Sigmoid colon (tissue), 7 donors: ENCODE results near the gene CYP4F2. TPM values are rescaled to one million over a fixed set of nuclear protein-coding genes. Genes with fewer than 3 reads are reported as not detected.
"Not testable (repeated sequence)": the region's sequence is repeated elsewhere in the genome, so short reads cannot be mapped to it uniquely, and the experiment has no call there.

Source experiments
- DNase-seq: peaks from one replicate; pipeline ENCODE4 v3.0.0-alpha.2; 2019
- H3K27ac ChIP-seq, 4 donors: fragments of 200-600 bp; sonication (generic); one replicate each; pipeline ENCODE4 v1.5.1; 2016 to 2019; ENCODE audit warnings: mild to moderate bottlenecking in 1 of 4
- H3K27me3 ChIP-seq, 3 donors: fragments of 200-600 bp; sonication (generic); one replicate each; pipeline ENCODE4 v1.5.1; 2019; ENCODE audit warnings: mild to moderate bottlenecking in 1 of 3
- H3K36me3 ChIP-seq, 4 donors: fragments of 200-600 bp; sonication (generic); one replicate each; pipeline ENCODE4 v1.5.1; 2016 to 2019
- H3K4me1 ChIP-seq, 4 donors: fragments of 200-600 bp; sonication (generic); one replicate each; pipeline ENCODE4 v1.5.1; 2017 to 2019
- H3K4me3 ChIP-seq, 4 donors: fragments of 200-600 bp; sonication (generic); one replicate each; pipeline ENCODE4 v1.5.1; 2017 to 2019; ENCODE audit warnings: mild to moderate bottlenecking in 2 of 4, moderate library complexity in 1 of 4
- H3K9me3 ChIP-seq, 4 donors: fragments of 200-600 bp in 3 of 4; sonication (generic) in 3 of 4; one replicate each; pipeline versions ENCODE4 v1.5.1 to v1.6.1; 2013 to 2019
- EP300 ChIP-seq, 4 donors: sonication (generic); formaldehyde crosslinking; IDR thresholded peaks; one replicate each; pipeline ENCODE4 v1.6.1; 2017; ENCODE audit warnings: antibody characterized with exemption in 4 of 4
- POLR2A ChIP-seq, 2 donors: fragments of 450-650 bp; IDR thresholded peaks; one replicate each; pipeline ENCODE4 v1.6.1; 2016; ENCODE audit warnings: antibody characterized with exemption in 2 of 2, mild to moderate bottlenecking in 2 of 2, moderate library complexity in 2 of 2
- POLR2AphosphoS5 ChIP-seq, 4 donors: sonication (generic); formaldehyde crosslinking; IDR thresholded peaks; one replicate each; pipeline ENCODE4 v1.6.1; 2017; ENCODE audit warnings: antibody characterized with exemption in 4 of 4
- WGBS, 2 donors: extraction: QIAGEN DNeasy Blood & Tissue Kit; methylation state at CpG; one replicate each; pipeline ENCODE4 v1.1.7; 2013; 5-methylcytosine and 5-hydroxymethylcytosine counted together
- intact Hi-C: fragments of 100-400 bp; cut with DNase I; formaldehyde crosslinking; loops from one replicate; pipeline ENCODE4 v1.15.1; 2023
- polyA plus RNA-seq, 3 donors: library from polyadenylated mRNA; stranded (reverse); fragments of 200-250 nt; gene quantifications; one replicate each; pipeline ENCODE4 v1.2.3, GENCODE V29; 2013
- total RNA-seq, 4 donors: library from RNA; depleted of rRNA; stranded (reverse); fragments of >200 nt; gene quantifications; one replicate each; pipeline ENCODE4 v1.1.0, GENCODE V29; 2016
- TF ChIP-seq, protein P1 (sequence below), 4 experiments: fragments of 450-650 bp in 3 of 4; fragments of 200-600 bp in 1 of 4; IDR thresholded peaks; one replicate each; pipeline ENCODE4 v1.5.1; 2016 to 2019; ENCODE audit warnings: antibody characterized with exemption in 4 of 4, mild to moderate bottlenecking in 3 of 4, moderate library complexity in 2 of 4
- donor health status: healthy with polysubstance abuse.
- donor health status: Bipolar disorder and iron deficiency.
- donor health status: healthy.

CYP4F2 gene
- total and polyA plus RNA-seq, 7 donors: 1.2 to 2.2 (median 1.8) TPM; not detected in 4

DNA sequence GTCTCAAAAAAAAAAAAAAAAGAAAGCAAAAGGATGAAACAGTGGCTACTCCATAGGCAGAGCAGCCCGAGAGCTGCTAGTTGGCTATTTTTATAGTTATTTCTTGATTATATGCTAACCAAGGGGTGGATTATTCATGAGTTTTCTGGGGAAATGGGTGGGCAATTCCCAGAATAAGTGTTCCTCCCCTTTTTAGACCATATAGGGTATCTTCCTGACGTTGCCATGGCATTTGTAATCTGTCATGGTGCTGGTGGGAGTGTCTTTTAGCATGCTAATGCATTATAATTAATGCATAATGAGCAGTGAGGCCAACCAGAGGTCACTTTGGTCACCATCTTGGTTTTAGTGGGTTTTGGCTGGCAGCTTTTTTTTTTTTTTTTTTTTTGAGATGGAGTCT lies 57.0 kb downstream of the CYP4F2 start:
- H3K4me1 ChIP-seq: peaks cover 0 to 9% (median 3%) of the 10 kb centered on the region in 4 donors
- TF ChIP-seq POLR2AphosphoS5 (IDR thresholded peaks at IDR 0.05): no peak
- no peak for TF ChIP-seq POLR2A (IDR thresholded peaks at IDR 0.05)
- TF ChIP-seq, protein P1, sequence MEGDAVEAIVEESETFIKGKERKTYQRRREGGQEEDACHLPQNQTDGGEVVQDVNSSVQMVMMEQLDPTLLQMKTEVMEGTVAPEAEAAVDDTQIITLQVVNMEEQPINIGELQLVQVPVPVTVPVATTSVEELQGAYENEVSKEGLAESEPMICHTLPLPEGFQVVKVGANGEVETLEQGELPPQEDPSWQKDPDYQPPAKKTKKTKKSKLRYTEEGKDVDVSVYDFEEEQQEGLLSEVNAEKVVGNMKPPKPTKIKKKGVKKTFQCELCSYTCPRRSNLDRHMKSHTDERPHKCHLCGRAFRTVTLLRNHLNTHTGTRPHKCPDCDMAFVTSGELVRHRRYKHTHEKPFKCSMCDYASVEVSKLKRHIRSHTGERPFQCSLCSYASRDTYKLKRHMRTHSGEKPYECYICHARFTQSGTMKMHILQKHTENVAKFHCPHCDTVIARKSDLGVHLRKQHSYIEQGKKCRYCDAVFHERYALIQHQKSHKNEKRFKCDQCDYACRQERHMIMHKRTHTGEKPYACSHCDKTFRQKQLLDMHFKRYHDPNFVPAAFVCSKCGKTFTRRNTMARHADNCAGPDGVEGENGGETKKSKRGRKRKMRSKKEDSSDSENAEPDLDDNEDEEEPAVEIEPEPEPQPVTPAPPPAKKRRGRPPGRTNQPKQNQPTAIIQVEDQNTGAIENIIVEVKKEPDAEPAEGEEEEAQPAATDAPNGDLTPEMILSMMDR (IDR thresholded peaks at IDR 0.05): no peak
- TF ChIP-seq EP300 (IDR thresholded peaks at IDR 0.05): no peak
- no peaks in the 10 kb centered on the region for H3K27me3 ChIP-seq
- 72 to 76% methylated on average over 2 of the region's 2 CpGs for WGBS, 2 donors
- no peaks in the 10 kb centered on the region for H3K9me3 ChIP-seq
- H3K27ac ChIP-seq: no peak overlapping the region
- no peaks in the 10 kb centered on the region for H3K36me3 ChIP-seq
- no peak overlapping the region for H3K4me3 ChIP-seq
- intact Hi-C loops: no loop called here
- DNase-seq: no peak

DNA sequence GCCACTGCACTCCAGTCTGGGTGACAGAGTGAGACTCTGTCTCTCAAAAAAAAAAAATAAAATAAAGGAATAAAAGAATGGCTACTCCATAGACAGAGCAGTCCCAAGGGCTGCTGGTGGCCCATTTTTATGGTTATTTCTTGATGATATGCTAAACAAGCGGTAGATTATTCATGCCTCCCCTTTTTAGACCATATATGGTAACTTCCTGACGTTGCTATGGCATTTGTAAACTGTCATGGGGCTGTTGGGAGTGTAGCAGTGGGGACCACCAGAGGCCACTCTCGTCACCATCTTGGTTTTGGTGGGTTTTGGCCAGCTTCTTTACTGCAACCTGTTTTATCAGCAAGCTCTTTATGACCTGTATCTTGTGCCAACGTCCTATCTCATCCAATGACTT lies 58.0 kb downstream of the CYP4F2 start:
- not testable (repeated sequence) for H3K27me3 ChIP-seq, H3K36me3 ChIP-seq, H3K4me3 ChIP-seq, H3K27ac ChIP-seq, DNase-seq, H3K9me3 ChIP-seq
- WGBS, 2 donors: 61 to 75% methylated on average over 4 of the region's 4 CpGs
- H3K4me1 ChIP-seq: peaks cover 0 to 13% (median 6%) of the 10 kb centered on the region in 4 donors
- intact Hi-C loops: loop anchor here (5.0 to 10.0 kb wide), 5 partner anchors 58 to 632 kb away; partner anchors contain the start of genes EPS15L1, FAM32A and RAB8A

GRCh38 chr19:15838351-15838750 lies 59.5 kb downstream of the CYP4F2 start:
- DNase-seq: no peak
- 97% methylated on average over 3 of the region's 3 CpGs for WGBS, 2 donors
- H3K27ac ChIP-seq: no peak overlapping the region
- no peaks in the 10 kb centered on the region for H3K9me3 ChIP-seq
- intact Hi-C loops: loop anchor here (5.0 to 10.0 kb wide), 5 partner anchors 56 to 634 kb away; partner anchors contain the start of genes EPS15L1, FAM32A and RAB8A
- no peaks in the 10 kb centered on the region for H3K27me3 ChIP-seq
- peaks cover 0 to 13% (median 6%) of the 10 kb centered on the region in 4 donors for H3K4me1 ChIP-seq
- H3K4me3 ChIP-seq: no peak overlapping the region
- TF ChIP-seq POLR2AphosphoS5 (IDR thresholded peaks at IDR 0.05) (no peak), POLR2A (IDR thresholded peaks at IDR 0.05) (no peak), EP300 (IDR thresholded peaks at IDR 0.05) (no peak)
- TF ChIP-seq, protein P1 (IDR thresholded peaks at IDR 0.05): no peak
- no peaks in the 10 kb centered on the region for H3K36me3 ChIP-seq

- 0 to 1% methylated on average over 9 of the region's 9 CpGs for WGBS, 2 donors
- H3K27me3 ChIP-seq: no peaks in the 10 kb centered on the region
- H3K36me3 ChIP-seq: no peaks in the 10 kb centered on the region
- TF ChIP-seq, protein P1 (IDR thresholded peaks at IDR 0.05): no peak
- no peak for TF ChIP-seq EP300 (IDR thresholded peaks at IDR 0.05)
- TF ChIP-seq POLR2AphosphoS5 (IDR thresholded peaks at IDR 0.05): no peak
- no peak for TF ChIP-seq POLR2A (IDR thresholded peaks at IDR 0.05)
- intact Hi-C loops: loop anchor here (2.0 to 10.0 kb wide), 6 partner anchors 55 to 635 kb away; partner anchors contain the start of genes CYP4F12, EPS15L1, FAM32A and RAB8A
- H3K4me3 ChIP-seq: peak overlapping the region; percentile 58 to 91 (median 75)
- H3K4me1 ChIP-seq: peaks cover 0 to 13% (median 6%) of the 10 kb centered on the region in 4 donors
- no peak for DNase-seq
- H3K9me3 ChIP-seq: no peaks in the 10 kb centered on the region
- H3K27ac ChIP-seq: peak overlapping the region; percentile 90 to 100 (median 98)
Measured at GRCh38 chr19:15837221-15837731, 60.6 kb downstream of the CYP4F2 start.

- Histone ChIP-seq H3K27ac (peak overlapping the region; percentile 90 to 100 (median 98)), H3K4me3 (peak overlapping the region; percentile 58 to 91 (median 75)), H3K4me1 (peaks cover 0 to 13% (median 6%) of the 10 kb centered on the region in 4 donors), H3K36me3 (no peaks in the 10 kb centered on the region), H3K27me3 (no peaks in the 10 kb centered on the region), H3K9me3 (no peaks in the 10 kb centered on the region)
- TF ChIP-seq POLR2AphosphoS5 (IDR thresholded peaks at IDR 0.05): peak; percentile 78 to 92 (median 87)
- TF ChIP-seq, protein P1 (IDR thresholded peaks at IDR 0.05): no peak
- TF ChIP-seq POLR2A (IDR thresholded peaks at IDR 0.05): peak; percentile 83 to 92
- TF ChIP-seq EP300 (IDR thresholded peaks at IDR 0.05): peak in 2 of 4 donors; percentile 20 to 37
- 0% methylated on average over 65 of the region's 65 CpGs for WGBS, 2 donors
- intact Hi-C loops: loop anchor here (2.0 to 10.0 kb wide), 6 partner anchors 54 to 636 kb away; partner anchors contain the start of genes CYP4F12, EPS15L1, FAM32A and RAB8A
- peak; percentile 99 for DNase-seq
Measured at GRCh38 chr19:15836330-15837220, 61.3 kb downstream of the CYP4F2 start.

DNA sequence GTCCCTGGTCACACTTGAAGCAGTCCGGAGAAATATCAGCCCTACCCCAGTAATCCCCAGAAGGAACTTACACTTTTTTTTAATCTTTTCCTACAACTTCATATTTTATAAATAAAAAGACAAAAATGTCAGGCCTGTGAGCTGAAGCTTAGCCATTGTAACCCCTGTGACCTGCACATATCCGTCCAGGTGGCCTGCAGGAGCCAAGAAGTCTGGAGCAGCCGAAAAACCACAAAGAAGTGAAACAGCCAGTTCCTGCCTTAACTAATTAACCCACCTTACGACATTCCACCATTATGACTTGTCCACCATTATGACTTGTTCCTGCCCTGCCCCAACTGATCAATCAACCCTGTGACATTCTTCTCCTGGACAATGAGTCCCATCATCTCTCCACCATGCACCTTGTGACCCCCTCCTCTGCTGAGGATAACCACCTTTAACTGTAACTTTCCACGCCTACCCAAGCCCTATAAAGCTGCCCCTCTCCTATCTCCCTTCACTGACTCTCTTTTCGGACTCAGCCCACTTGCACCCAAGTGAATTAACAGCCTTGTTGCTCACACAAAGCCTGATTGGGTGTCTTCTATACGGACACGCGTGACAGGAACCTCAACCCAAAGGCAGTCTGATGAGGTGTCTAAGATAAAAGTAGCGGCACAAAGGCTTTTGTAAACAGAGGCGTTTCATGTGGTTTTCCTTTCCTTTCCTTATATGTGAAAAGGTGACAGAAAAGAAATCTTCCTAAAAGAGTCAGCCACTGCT lies 62.1 kb downstream of the CYP4F2 start:
- intact Hi-C loops: loop anchor here (2.0 to 10.0 kb wide), 6 partner anchors 53 to 637 kb away; partner anchors contain the start of genes CYP4F12, EPS15L1, FAM32A and RAB8A
- Histone ChIP-seq H3K4me1 (peaks cover 0 to 13% (median 6%) of the 10 kb centered on the region in 4 donors), H3K4me3 (peak overlapping the region; percentile 58 to 91 (median 75)), H3K27ac (peak overlapping the region; percentile 90 to 100 (median 98))
- H3K9me3 ChIP-seq, H3K27me3 ChIP-seq, H3K36me3 ChIP-seq, DNase-seq: not testable (repeated sequence)
- WGBS, 2 donors: 30 to 32% methylated on average over 11 of the region's 11 CpGs

DNA sequence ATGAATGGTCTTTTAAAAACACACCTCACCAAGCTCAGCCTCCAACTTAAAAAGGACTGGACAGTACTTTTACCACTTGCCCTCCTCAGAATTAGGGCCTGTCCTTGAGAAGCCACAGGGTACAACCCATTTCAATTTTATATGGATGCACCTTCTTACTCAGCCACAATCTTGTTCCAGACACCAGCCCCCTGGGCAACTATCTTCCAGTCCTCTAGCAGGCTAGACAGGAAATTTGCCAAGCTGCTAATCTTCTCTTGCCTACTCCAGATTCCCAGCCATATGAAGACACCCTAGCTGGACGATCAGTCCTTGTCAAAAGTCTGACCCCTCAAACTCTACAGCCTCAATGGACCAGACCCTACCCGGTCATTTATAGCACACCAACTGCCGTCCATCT lies 63.6 kb downstream of the CYP4F2 start:
- H3K4me1 ChIP-seq: peaks cover 0 to 13% (median 6%) of the 10 kb centered on the region in 4 donors
- WGBS, 2 donors: 93 to 97% methylated on average over 3 of the region's 3 CpGs
- not testable (repeated sequence) for H3K9me3 ChIP-seq, H3K27me3 ChIP-seq, H3K27ac ChIP-seq, H3K4me3 ChIP-seq, DNase-seq, H3K36me3 ChIP-seq
- intact Hi-C loops: loop anchor here (10.0 kb wide), 2 partner anchors 281 to 379 kb away; partner anchors contain the start of gene RAB8A
